ENCODE results near the gene MMAB. TPM values are rescaled to one million over a fixed set of nuclear protein-coding genes. Genes with fewer than 3 reads are reported as not detected.

MMAB gene
- total RNA-seq, 1 experiment from 2014 or later, result 83.0 TPM

DNA sequence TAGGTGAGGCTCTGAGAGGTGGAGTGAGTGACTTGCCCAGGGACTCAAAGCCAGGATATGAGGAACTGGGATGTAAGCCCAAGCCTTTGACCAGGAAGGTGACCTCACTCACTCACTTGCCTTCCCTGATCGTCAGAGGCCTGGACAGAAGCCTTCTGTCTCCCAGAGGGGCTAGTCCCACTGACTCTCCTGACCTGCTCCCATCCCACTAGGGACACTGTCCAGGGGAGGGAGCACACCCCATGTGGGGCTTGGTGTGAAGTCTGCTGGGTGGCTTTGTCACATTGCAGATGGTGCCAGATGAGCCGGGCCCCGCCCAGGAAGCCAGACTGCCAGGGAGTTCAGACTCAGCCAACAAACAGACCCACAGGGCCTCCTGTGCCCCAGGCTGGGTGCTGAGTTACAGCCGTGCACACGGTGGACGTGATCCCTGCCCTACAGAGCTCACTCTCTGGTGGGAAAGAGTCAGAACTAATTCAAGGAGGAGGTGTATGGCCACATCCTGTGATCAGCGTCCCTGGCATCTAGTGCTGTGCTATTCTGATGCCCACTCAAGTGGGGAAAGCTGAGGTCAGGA is 28.3 kb downstream of the MMAB start:
- Histone ChIP-seq H3K27me3 (ENCODE audit: low read length) (no peaks in the 10 kb centered on the region), H3K4me1 (ENCODE audit: insufficient read depth, low read length) (peaks cover 29% of the 10 kb centered on the region), H3K27ac (ENCODE audit: low read length) (peak overlapping the region; percentile 91), H3K4me2 (ENCODE audit: low read length) (peak overlapping the region; percentile 40), H3K4me3 (ENCODE audit: low read length) (no peak overlapping the region), H3K9me3 (ENCODE audit: low read length) (no peaks in the 10 kb centered on the region), H2AFZ (ENCODE audit: low read length) (peak overlapping the region; percentile 69), H3K79me2 (ENCODE audit: low read length) (no peaks in the 10 kb centered on the region), H3K9me2 (replicated peaks; ENCODE audit: low read length) (no peaks in the 10 kb centered on the region), H3K9ac (ENCODE audit: low read length) (peak overlapping the region; percentile 58), H3K36me3 (ENCODE audit: low read depth, low read length) (no peaks in the 10 kb centered on the region), H3F3A (ENCODE audit: low read length, unreplicated experiment) (no peaks in the 10 kb centered on the region), H4K20me1 (ENCODE audit: low read length) (no peaks in the 10 kb centered on the region)
- no TSS peak for BruUV-seq (replicated peaks)
- CTCF ChIA-PET, result no interaction called here
- POLR2A ChIA-PET (ENCODE audit: unreplicated experiment), result no interaction called here
- DNase-seq (peak; percentile 94), ATAC-seq (peak; percentile 96)
- intact Hi-C loops (cut with micrococcal nuclease), result no loop called here
- no peak for TF ChIP-seq EZH2 (IDR thresholded peaks at IDR 0.05; ENCODE audit: low read length, unreplicated experiment)
- TF ChIP-seq EZH2phosphoT487 (IDR thresholded peaks at IDR 0.05; ENCODE audit: borderline replicate concordance, low read length), result no peak
- TF ChIP-seq, protein P1, sequence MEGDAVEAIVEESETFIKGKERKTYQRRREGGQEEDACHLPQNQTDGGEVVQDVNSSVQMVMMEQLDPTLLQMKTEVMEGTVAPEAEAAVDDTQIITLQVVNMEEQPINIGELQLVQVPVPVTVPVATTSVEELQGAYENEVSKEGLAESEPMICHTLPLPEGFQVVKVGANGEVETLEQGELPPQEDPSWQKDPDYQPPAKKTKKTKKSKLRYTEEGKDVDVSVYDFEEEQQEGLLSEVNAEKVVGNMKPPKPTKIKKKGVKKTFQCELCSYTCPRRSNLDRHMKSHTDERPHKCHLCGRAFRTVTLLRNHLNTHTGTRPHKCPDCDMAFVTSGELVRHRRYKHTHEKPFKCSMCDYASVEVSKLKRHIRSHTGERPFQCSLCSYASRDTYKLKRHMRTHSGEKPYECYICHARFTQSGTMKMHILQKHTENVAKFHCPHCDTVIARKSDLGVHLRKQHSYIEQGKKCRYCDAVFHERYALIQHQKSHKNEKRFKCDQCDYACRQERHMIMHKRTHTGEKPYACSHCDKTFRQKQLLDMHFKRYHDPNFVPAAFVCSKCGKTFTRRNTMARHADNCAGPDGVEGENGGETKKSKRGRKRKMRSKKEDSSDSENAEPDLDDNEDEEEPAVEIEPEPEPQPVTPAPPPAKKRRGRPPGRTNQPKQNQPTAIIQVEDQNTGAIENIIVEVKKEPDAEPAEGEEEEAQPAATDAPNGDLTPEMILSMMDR (conservative IDR thresholded peaks at IDR 0.05; ENCODE audit: low read depth, low read length), result no peak

DNA sequence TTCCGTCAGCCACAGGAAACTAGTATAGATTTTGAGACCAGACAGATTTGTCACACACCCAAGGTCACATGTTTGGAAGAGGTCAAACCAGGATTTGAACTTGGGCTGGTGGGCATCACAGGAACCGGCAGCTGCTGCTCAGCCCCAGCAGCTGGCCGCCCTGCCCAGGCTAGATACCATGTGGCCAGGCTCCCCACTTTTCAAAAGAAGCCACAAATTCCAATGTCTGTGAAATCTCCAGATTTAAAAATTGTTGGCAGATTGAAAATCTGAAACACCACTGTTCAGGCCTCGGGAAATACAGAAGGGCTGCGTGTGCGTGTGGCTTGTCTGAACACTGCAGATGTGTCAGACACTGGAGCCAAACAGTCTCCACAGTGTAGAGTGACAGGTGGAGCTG is 30.4 kb downstream of the MMAB start:
- Histone ChIP-seq H3K4me2 (ENCODE audit: low read length) (no peak overlapping the region), H3F3A (ENCODE audit: low read length, unreplicated experiment) (no peaks in the 10 kb centered on the region), H3K36me3 (ENCODE audit: low read depth, low read length) (no peaks in the 10 kb centered on the region), H3K9me2 (replicated peaks; ENCODE audit: low read length) (no peaks in the 10 kb centered on the region), H2AFZ (ENCODE audit: low read length) (no peak overlapping the region), H3K27ac (ENCODE audit: low read length) (no peak overlapping the region), H3K9ac (ENCODE audit: low read length) (no peak overlapping the region), H3K79me2 (ENCODE audit: low read length) (no peaks in the 10 kb centered on the region), H3K9me3 (ENCODE audit: low read length) (no peaks in the 10 kb centered on the region), H4K20me1 (ENCODE audit: low read length) (no peaks in the 10 kb centered on the region), H3K27me3 (ENCODE audit: low read length) (no peaks in the 10 kb centered on the region), H3K4me1 (ENCODE audit: insufficient read depth, low read length) (peaks cover 40% of the 10 kb centered on the region), H3K4me3 (ENCODE audit: low read length) (no peak overlapping the region)
- ChIA-PET POLR2A (ENCODE audit: unreplicated experiment) (no interaction called here), CTCF (no interaction called here)
- intact Hi-C loops (cut with micrococcal nuclease), result no loop called here
- TF ChIP-seq, protein P1 (conservative IDR thresholded peaks at IDR 0.05; ENCODE audit: low read depth, low read length), result no peak
- TF ChIP-seq EZH2 (IDR thresholded peaks at IDR 0.05; ENCODE audit: low read length, unreplicated experiment), result no peak
- no peak for TF ChIP-seq EZH2phosphoT487 (IDR thresholded peaks at IDR 0.05; ENCODE audit: borderline replicate concordance, low read length)
- no peak for ATAC-seq
- no TSS peak for BruUV-seq (replicated peaks)
- no peak for DNase-seq

DNA sequence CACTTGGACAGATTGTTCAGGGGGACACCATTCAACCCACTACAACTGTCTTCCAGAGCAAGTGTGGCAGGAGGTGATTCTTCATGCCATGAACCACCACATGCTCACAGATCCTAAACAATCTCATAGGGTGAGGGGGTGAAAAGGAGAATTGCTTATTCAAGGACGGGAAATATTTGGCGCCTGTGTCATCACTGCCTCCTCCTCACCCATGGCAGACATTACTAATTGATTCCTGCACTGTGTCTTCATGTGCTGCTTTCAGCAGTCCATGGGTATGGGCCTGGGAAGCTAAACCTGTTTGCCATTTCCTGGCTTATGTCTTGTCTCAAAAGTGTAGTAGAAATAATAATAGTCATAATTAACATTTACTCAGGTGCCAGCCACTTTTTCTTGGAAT is 31.3 kb downstream of the MMAB start:
- intact Hi-C loops (cut with micrococcal nuclease), result no loop called here
- Histone ChIP-seq H3K4me1 (ENCODE audit: insufficient read depth, low read length) (peaks cover 40% of the 10 kb centered on the region), H2AFZ (ENCODE audit: low read length) (no peak overlapping the region), H3K27ac (ENCODE audit: low read length) (no peak overlapping the region), H4K20me1 (ENCODE audit: low read length) (no peaks in the 10 kb centered on the region), H3F3A (ENCODE audit: low read length, unreplicated experiment) (no peaks in the 10 kb centered on the region), H3K9ac (ENCODE audit: low read length) (no peak overlapping the region), H3K79me2 (ENCODE audit: low read length) (no peaks in the 10 kb centered on the region), H3K4me3 (ENCODE audit: low read length) (no peak overlapping the region), H3K27me3 (ENCODE audit: low read length) (no peaks in the 10 kb centered on the region), H3K4me2 (ENCODE audit: low read length) (no peak overlapping the region), H3K9me2 (replicated peaks; ENCODE audit: low read length) (no peaks in the 10 kb centered on the region), H3K36me3 (ENCODE audit: low read depth, low read length) (no peaks in the 10 kb centered on the region), H3K9me3 (ENCODE audit: low read length) (no peaks in the 10 kb centered on the region)
- TF ChIP-seq EZH2 (IDR thresholded peaks at IDR 0.05; ENCODE audit: low read length, unreplicated experiment) (no peak), EZH2phosphoT487 (IDR thresholded peaks at IDR 0.05; ENCODE audit: borderline replicate concordance, low read length) (no peak)
- TF ChIP-seq, protein P1 (conservative IDR thresholded peaks at IDR 0.05; ENCODE audit: low read depth, low read length), result no peak
- POLR2A ChIA-PET (ENCODE audit: unreplicated experiment), result no interaction called here
- BruUV-seq (replicated peaks), result no TSS peak
- DNase-seq (peak; percentile 55), ATAC-seq (no peak)
- CTCF ChIA-PET, result no interaction called here
